Gastrocnemius medialis (tissue), 4 donors: ENCODE measurements around the gene SPATA7. TPM values are rescaled to one million over a fixed set of nuclear protein-coding genes. Genes with fewer than 3 reads are reported as not detected.

Source experiments
- ATAC-seq, 2 donors: fragments of 150-250 bp; one replicate each; pipeline ENCODE4 v1.9.1; 2016
- DNase-seq, 2 donors: peaks; one replicate each; pipeline ENCODE4 v3.0.0-alpha.2; 2019
- H3K27ac ChIP-seq, 4 donors: fragments of 200-600 bp; sonication (generic); 1 replicate in 1 of 4; 2 replicates in 3 of 4; pipeline ENCODE4 v1.5.1; 2016 to 2018; ENCODE audit warnings: mild to moderate bottlenecking in 2 of 4, moderate library complexity in 1 of 4
- H3K27me3 ChIP-seq, 3 donors: fragments of 200-600 bp; sonication (generic) in 2 of 3; 1 replicate in 1 of 3; 2 replicates in 2 of 3; pipeline versions ENCODE4 v1.5.1 to v1.6.0; 2016 to 2019; ENCODE audit warnings: mild to moderate bottlenecking in 1 of 3, moderate library complexity in 1 of 3
- H3K36me3 ChIP-seq, 2 donors: fragments of 200-600 bp; sonication (generic) in 1 of 2; one replicate each; pipeline ENCODE4 v1.5.1; 2017 to 2018
- H3K4me1 ChIP-seq, 2 donors: fragments of 200-600 bp; sonication (generic) in 1 of 2; one replicate each; pipeline ENCODE4 v1.5.1; 2016 to 2017; ENCODE audit warnings: mild to moderate bottlenecking in 2 of 2
- H3K4me3 ChIP-seq, 4 donors: fragments of 200-600 bp; sonication (generic) in 3 of 4; 1 replicate in 1 of 4; 2 replicates in 3 of 4; pipeline ENCODE4 v1.5.1; 2016 to 2019; ENCODE audit warnings: mild to moderate bottlenecking in 2 of 4
- H3K9me3 ChIP-seq, 3 donors: fragments of 200-600 bp; sonication (generic) in 2 of 3; 1 replicate in 1 of 3; 2 replicates in 2 of 3; pipeline ENCODE4 v1.5.1; 2016 to 2019
- POLR2A ChIP-seq, 2 donors: fragments of 450-650 bp; IDR thresholded peaks; one replicate each; pipeline ENCODE4 v1.6.1; 2017; ENCODE audit warnings: antibody characterized with exemption in 2 of 2, mild to moderate bottlenecking in 2 of 2, moderate library complexity in 2 of 2
- in situ Hi-C, 4 donors: fragments of 200-750 bp; cut with MboI; loops; one replicate each; pipeline versions ENCODE4 v1.15.0 to v1.8.0; 2017; ENCODE audit warnings: low sequenced_read_pairs in 4 of 4
- intact Hi-C: fragments of 100-400 bp; cut with DNase I; formaldehyde crosslinking; loops from one replicate; pipeline ENCODE4 v1.15.1; 2023; ENCODE audit warnings: low total_unique reads
- total RNA-seq, 4 donors: library from RNA; depleted of rRNA; stranded (reverse); fragments of >200 nt; gene quantifications; one replicate each; pipeline versions ENCODE4 v1.1.0 to v1.2.3, GENCODE V29; 2016
- TF ChIP-seq, protein P1 (sequence below), 5 experiments: fragments of 450-650 bp in 3 of 5; fragments of 200-600 bp in 2 of 5; sonication (generic) in 2 of 5; IDR thresholded peaks in 4 of 5; conservative IDR thresholded peaks in 1 of 5; 1 replicate in 4 of 5; 2 replicates in 1 of 5; pipeline ENCODE4 v1.5.1; 2016 to 2019; ENCODE audit warnings: antibody characterized with exemption in 5 of 5, mild to moderate bottlenecking in 3 of 5, moderate library complexity in 3 of 5

SPATA7 gene, protein sequence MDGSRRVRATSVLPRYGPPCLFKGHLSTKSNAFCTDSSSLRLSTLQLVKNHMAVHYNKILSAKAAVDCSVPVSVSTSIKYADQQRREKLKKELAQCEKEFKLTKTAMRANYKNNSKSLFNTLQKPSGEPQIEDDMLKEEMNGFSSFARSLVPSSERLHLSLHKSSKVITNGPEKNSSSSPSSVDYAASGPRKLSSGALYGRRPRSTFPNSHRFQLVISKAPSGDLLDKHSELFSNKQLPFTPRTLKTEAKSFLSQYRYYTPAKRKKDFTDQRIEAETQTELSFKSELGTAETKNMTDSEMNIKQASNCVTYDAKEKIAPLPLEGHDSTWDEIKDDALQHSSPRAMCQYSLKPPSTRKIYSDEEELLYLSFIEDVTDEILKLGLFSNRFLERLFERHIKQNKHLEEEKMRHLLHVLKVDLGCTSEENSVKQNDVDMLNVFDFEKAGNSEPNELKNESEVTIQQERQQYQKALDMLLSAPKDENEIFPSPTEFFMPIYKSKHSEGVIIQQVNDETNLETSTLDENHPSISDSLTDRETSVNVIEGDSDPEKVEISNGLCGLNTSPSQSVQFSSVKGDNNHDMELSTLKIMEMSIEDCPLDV
- total RNA-seq: 10 to 100 TPM in 2 of 4 donors, 1 to 10 TPM in 2; 7.2 to 11.2 (median 10.1) TPM

DNA sequence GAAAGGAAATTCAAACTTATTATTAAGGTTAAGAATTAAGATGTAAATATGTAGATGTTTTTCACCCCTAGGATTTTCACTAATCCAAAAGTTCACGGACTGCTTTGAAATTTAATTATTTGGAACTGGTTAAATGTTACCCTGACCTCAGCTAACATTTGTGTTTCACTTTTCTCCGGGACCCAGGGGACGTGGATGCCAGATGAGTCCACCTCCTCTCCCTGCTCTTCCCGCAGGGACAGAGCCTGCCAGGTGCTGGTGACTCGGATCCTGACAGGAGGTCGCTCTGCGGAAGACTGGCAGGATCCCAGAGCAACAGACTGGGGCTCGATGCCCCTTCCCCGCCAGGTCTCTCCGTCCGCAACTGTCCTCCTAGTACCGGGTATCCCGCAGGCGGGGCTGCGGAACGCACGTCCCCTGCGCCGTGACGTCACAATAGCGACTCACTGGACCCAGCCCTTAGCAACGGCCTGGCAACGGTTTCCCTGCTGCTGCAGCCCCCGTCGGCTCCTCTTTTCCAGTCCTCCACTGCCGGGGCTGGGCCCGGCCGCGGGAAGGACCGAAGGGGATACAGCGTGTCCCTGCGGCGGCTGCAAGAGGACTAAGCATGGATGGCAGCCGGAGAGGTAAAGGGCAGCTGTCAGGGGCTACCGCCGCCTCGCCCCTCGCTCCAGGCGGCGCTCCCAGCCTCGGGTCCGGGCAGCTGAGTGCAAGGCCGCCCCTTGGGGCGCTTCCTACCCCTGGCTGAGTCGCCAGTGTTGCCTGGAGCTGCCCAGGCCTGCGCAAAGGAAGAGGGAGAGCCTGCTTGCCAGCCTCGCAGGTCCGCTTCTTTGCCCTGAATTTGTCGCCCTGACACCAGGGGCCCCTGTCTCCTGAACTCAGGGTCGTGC, at the start of gene SPATA7:
TSS of gene SPATA7 (plus strand) at position 446 of the 890 bp plus-strand sequence. CDS start at position 608, 162 bp downstream.
- DNase-seq: peak; percentile 80 to 84
- peak within 1 kb of the TSS; percentile 71 to 82 (median 77) for H3K27ac ChIP-seq
- intact Hi-C loops (loop anchor here (5.0 to 10.0 kb wide), 3 partner anchors 169 to 1569 kb away; partner anchors contain the start of genes EFCAB11, GALC, PTPN21 and TDP1), in situ Hi-C loops (loop anchor here in 1 of 4 donors (25.0 kb wide), 1 partner anchor 373 kb away; the partner anchor contains the start of gene GPR65)
- ATAC-seq: peak; percentile 93 to 98
- TF ChIP-seq, protein P1, sequence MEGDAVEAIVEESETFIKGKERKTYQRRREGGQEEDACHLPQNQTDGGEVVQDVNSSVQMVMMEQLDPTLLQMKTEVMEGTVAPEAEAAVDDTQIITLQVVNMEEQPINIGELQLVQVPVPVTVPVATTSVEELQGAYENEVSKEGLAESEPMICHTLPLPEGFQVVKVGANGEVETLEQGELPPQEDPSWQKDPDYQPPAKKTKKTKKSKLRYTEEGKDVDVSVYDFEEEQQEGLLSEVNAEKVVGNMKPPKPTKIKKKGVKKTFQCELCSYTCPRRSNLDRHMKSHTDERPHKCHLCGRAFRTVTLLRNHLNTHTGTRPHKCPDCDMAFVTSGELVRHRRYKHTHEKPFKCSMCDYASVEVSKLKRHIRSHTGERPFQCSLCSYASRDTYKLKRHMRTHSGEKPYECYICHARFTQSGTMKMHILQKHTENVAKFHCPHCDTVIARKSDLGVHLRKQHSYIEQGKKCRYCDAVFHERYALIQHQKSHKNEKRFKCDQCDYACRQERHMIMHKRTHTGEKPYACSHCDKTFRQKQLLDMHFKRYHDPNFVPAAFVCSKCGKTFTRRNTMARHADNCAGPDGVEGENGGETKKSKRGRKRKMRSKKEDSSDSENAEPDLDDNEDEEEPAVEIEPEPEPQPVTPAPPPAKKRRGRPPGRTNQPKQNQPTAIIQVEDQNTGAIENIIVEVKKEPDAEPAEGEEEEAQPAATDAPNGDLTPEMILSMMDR (IDR thresholded peaks at IDR 0.05 in 4 of 5, conservative IDR thresholded peaks at IDR 0.05 in 1 of 5): no peak
- TF ChIP-seq POLR2A (IDR thresholded peaks at IDR 0.05): peak; percentile 51 to 53
- no peaks in the 10 kb centered on the region for H3K27me3 ChIP-seq
- H3K4me1 ChIP-seq: peaks cover 13% of the 10 kb centered on the region in 2 donors
- H3K36me3 ChIP-seq: no peaks in the 10 kb centered on the region
- H3K9me3 ChIP-seq: no peaks in the 10 kb centered on the region
- H3K4me3 ChIP-seq: peak within 1 kb of the TSS; percentile 83 to 98 (median 91)

DNA sequence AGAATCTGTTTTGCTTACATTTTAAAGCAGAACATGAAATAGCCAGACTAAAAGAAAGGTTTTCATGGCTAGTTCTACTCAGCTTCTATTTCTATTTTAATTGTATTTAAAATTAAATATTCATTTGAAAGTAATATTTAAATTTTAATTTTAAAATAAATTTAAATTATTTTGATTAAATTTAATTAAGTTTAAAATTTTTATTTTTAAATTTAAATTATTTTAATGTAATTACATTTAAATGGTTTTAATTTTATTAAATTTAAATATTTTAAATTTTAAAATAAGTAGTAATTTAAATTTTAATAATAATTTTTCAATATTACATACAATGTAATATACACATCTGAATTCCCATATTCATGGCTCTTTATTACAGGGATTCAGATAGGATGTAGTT, 45.1 kb upstream of the SPATA7 start:
- Histone ChIP-seq H3K4me1 (no peaks in the 10 kb centered on the region), H3K36me3 (no peaks in the 10 kb centered on the region), H3K9me3 (no peaks in the 10 kb centered on the region), H3K27me3 (no peaks in the 10 kb centered on the region), H3K27ac (no peak overlapping the region), H3K4me3 (no peak overlapping the region)
- DNase-seq: no peak
- intact Hi-C loops: no loop called here
- in situ Hi-C loops: no loop called here
- TF ChIP-seq, protein P1 (IDR thresholded peaks at IDR 0.05 in 4 of 5, conservative IDR thresholded peaks at IDR 0.05 in 1 of 5): no peak
- no peak for TF ChIP-seq POLR2A (IDR thresholded peaks at IDR 0.05)
- ATAC-seq: no peak

DNA sequence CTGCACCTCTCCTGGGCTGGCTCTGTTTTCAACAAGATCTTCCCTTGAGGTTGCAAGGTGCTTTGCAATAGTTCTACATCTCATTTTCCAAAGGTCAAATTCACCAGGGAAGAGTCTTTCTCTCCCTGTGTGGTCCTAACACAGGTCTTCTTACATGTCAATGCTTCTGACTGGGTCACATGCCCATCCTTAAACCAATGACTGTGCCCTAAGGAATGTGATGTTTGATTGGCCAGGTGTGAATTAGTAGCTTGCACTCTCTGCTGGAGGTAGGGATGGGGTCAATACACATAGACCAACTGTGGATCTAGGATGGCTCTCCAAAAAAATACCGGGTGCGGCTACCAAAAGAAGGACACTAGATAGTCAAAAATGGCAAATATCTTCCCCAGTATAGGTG, 42.5 kb upstream of the SPATA7 start:
- DNase-seq (no peak), ATAC-seq (no peak)
- Histone ChIP-seq H3K27me3 (no peaks in the 10 kb centered on the region), H3K4me1 (no peaks in the 10 kb centered on the region), H3K9me3 (no peaks in the 10 kb centered on the region), H3K4me3 (no peak overlapping the region), H3K27ac (no peak overlapping the region), H3K36me3 (no peaks in the 10 kb centered on the region)
- intact Hi-C loops (no loop called here), in situ Hi-C loops (no loop called here)
- TF ChIP-seq, protein P1 (IDR thresholded peaks at IDR 0.05 in 4 of 5, conservative IDR thresholded peaks at IDR 0.05 in 1 of 5): no peak
- TF ChIP-seq POLR2A (IDR thresholded peaks at IDR 0.05): no peak

DNA sequence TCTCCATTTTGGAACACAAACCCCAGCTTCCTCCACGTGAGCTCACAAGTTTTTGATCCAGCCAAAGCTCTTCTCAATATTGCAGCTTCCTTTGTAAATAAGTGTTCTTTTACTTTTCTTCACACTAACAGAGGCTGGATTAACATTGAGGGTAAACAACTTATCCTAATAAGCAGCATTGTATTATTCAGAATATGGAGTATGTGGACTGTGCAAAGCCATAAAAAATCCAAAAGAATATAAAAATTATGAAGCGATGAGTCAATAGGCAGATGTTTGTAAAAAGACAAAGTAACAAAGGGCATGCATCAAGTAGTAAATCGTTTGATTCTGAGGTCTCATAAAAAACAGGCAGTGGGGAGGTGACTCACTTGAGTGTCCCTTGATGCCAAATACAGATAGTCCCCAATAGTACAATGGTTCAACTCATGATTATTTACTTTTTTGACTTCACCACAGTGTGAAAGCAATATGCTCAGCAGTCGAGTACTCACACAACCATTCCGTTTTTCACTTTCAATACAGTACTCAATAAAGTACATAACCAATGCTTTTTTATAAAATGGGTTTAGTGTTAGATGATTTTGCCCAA, 39.3 kb upstream of the SPATA7 start:
- no peak overlapping the region for H3K27ac ChIP-seq
- ATAC-seq (no peak), DNase-seq (no peak)
- no peak for TF ChIP-seq POLR2A (IDR thresholded peaks at IDR 0.05)
- TF ChIP-seq, protein P1 (IDR thresholded peaks at IDR 0.05 in 4 of 5, conservative IDR thresholded peaks at IDR 0.05 in 1 of 5): no peak
- in situ Hi-C loops (no loop called here), intact Hi-C loops (no loop called here)
- no peaks in the 10 kb centered on the region for H3K27me3 ChIP-seq
- H3K36me3 ChIP-seq: no peaks in the 10 kb centered on the region
- no peaks in the 10 kb centered on the region for H3K4me1 ChIP-seq
- no peak overlapping the region for H3K4me3 ChIP-seq
- no peaks in the 10 kb centered on the region for H3K9me3 ChIP-seq
